Measurements from ENCODE around the gene PPAN.

DNA sequence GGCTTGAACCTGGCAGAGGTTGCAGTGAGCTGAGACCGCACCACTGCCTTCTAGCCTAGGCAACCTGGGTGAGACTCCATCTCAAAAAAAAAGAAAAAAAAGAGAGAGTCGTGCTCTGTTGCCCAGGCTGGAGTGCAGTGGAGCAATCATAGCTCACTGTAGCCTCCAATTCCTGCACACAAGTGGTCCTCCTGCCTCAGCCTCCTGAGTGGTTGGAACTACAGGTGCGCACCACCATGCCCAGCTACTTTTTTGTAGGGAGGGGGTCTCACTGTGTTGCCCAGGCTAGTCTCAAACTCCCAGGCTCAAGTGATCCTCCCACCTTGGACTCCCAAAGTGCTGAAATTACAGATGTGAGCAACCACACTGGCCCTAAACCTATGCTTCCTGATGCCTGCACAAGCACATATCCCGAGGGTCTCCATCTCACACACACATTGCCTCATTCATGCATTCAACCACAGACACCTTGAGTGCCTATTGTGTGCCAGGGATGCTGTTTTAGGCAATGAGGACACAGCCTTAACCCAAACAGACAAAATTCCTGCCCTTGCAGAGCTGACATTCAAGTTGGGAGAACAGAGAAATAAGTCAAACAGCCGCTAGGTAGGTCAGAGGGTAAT, 5.9 kb upstream of the PPAN start:
- TF ChIP-seq, protein P1, sequence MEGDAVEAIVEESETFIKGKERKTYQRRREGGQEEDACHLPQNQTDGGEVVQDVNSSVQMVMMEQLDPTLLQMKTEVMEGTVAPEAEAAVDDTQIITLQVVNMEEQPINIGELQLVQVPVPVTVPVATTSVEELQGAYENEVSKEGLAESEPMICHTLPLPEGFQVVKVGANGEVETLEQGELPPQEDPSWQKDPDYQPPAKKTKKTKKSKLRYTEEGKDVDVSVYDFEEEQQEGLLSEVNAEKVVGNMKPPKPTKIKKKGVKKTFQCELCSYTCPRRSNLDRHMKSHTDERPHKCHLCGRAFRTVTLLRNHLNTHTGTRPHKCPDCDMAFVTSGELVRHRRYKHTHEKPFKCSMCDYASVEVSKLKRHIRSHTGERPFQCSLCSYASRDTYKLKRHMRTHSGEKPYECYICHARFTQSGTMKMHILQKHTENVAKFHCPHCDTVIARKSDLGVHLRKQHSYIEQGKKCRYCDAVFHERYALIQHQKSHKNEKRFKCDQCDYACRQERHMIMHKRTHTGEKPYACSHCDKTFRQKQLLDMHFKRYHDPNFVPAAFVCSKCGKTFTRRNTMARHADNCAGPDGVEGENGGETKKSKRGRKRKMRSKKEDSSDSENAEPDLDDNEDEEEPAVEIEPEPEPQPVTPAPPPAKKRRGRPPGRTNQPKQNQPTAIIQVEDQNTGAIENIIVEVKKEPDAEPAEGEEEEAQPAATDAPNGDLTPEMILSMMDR (IDR thresholded peaks at IDR 0.05), result no peak
- TF ChIP-seq POLR2A (IDR thresholded peaks at IDR 0.05), result no peak

All from sigmoid colon (tissue), 3 donors.